ES-I3 (cell line): ENCODE results near the gene RAPGEF5.

Experiments used
- H3K36me3 ChIP-seq: 2 replicates; pipeline ENCODE4 v1.6.1; 2013; ENCODE audit warnings: mild to moderate bottlenecking, low read length, control low read depth, moderate library complexity; ENCODE audit not compliant: insufficient read depth
- H3K4me1 ChIP-seq: 2 replicates; pipeline ENCODE4 v1.6.1; 2013; ENCODE audit warnings: mild to moderate bottlenecking, control low read depth, low read length; ENCODE audit not compliant: insufficient read depth
- H3K9ac ChIP-seq: 2 replicates; pipeline ENCODE4 v1.6.1; 2013; ENCODE audit warnings: low read depth, mild to moderate bottlenecking, low read length, moderate library complexity
- H3K9me3 ChIP-seq: 2 replicates; pipeline ENCODE4 v1.6.1; 2013; ENCODE audit warnings: mild to moderate bottlenecking, low read length, moderate library complexity; ENCODE audit not compliant: control insufficient read depth, insufficient read depth

Gene RAPGEF5

DNA sequence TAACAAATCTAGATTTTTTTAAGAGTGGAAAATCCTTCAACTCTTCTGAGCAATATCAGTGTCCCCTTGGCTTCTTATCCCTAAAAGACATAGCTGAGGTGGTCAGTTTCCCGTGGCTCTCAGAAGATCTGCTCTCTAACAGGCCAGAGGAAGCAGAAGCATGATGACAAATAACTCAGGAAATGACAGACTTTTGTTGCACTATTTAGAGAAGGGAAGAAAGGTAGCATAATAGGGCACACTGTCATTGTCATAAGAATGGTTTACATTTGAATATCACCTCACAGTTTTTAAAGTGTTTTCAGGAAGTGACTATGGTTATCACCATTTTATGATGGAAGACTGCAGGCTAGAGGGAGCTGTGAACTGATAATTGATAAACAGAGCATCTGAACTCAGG is 33.6 kb upstream of the RAPGEF5 start:
- no peaks in the 10 kb centered on the region for H3K36me3 ChIP-seq
- H3K4me1 ChIP-seq: peaks cover 22% of the 10 kb centered on the region
- no peak overlapping the region for H3K9ac ChIP-seq
- no peaks in the 10 kb centered on the region for H3K9me3 ChIP-seq

DNA sequence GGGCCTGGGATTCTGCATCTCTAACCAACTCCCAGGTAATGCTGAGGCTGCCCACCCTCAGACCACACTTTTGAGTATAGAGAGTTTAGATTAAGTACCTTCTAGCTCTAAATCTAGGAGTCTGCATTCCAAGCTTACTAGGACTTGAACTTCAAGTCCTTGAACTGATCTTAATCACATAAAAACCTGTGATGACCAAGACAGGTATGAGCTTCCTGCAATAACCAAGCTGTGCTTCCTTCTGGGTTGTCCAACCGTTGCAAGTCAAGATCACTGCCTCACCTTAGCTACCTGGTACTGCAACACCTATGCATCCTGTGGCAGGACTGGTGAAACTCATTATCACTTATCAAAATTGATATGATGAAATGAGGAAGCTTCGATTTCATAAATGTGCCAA is 32.9 kb upstream of the RAPGEF5 start:
- Histone ChIP-seq H3K9me3 (no peaks in the 10 kb centered on the region), H3K36me3 (no peaks in the 10 kb centered on the region), H3K4me1 (peaks cover 22% of the 10 kb centered on the region), H3K9ac (no peak overlapping the region)

DNA sequence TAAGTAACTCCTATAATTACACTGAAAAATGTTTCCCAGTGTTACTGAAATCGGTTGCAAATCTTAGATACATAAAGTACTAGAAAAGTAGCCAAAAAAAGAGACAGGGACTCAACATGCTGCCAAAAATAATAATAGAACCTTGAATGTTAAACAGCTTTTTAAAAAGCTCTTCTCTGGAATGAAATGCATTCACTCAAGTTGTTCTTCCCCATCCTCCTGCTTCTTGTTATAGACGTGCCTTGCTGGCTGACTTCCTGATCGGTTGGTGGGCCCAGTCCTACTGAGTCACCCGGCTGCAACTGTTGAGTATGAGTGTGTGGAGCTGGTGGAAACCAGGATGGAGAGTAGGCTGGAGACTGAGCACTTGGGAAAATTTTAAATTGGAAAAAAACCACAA is 30.6 kb upstream of the RAPGEF5 start:
- H3K9ac ChIP-seq: no peak overlapping the region
- H3K4me1 ChIP-seq: peaks cover 15% of the 10 kb centered on the region
- no peaks in the 10 kb centered on the region for H3K36me3 ChIP-seq
- no peaks in the 10 kb centered on the region for H3K9me3 ChIP-seq

DNA sequence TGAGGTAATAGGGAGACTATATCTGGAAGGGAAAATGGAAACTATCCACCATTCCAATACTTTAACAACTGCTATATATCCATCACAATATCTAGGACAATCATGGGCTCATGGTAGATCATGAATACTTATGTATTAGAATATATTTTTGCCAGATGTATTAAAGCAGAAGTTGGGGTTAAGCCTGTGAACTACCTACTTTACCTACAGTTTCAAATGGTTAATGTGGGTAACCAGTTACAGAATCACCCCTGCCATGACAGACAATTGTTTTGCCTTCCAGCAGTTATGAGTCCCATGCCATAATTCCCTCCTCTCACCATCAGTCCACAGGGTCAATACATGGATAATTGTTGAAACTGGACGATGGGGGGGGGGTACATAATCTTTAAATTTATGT is 29.9 kb upstream of the RAPGEF5 start:
- Histone ChIP-seq H3K9ac (no peak overlapping the region), H3K9me3 (no peaks in the 10 kb centered on the region), H3K36me3 (no peaks in the 10 kb centered on the region), H3K4me1 (peaks cover 14% of the 10 kb centered on the region; the same call in 1 of the 2 replicates)

DNA sequence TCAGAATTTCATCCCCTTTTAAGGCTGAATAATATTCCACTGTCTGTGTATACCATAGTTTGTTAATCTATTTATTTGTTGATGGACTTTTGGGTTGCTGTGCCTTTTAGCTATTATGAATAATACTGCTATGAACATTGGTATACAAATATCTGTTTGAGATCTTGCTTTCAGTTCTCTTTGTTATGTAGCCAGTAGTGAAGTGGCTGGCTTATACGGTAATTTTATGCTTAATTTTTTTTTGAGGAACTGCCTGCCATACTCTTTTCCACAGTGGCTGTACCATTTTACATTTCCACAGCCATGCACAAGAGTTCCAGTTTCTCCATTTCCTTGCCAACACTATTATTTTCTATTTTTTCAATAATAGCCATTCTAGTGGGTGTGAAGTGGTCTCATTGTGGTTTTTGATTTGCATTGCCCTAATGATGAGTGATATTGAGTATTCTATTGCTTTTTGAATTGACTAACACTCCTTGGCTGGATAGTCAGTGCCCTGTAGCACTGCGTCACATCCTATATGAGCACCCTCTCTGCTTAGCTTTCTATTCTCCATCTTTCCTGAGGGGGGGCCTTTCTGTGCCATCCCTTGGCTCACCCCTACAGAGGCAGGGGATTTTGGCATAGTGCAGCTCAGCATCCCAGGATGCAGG is 29.4 kb upstream of the RAPGEF5 start:
- no peak overlapping the region for H3K9ac ChIP-seq
- H3K9me3 ChIP-seq: no peaks in the 10 kb centered on the region
- H3K4me1 ChIP-seq: peaks cover 14% of the 10 kb centered on the region; the same call in 1 of the 2 replicates
- no peaks in the 10 kb centered on the region for H3K36me3 ChIP-seq

DNA sequence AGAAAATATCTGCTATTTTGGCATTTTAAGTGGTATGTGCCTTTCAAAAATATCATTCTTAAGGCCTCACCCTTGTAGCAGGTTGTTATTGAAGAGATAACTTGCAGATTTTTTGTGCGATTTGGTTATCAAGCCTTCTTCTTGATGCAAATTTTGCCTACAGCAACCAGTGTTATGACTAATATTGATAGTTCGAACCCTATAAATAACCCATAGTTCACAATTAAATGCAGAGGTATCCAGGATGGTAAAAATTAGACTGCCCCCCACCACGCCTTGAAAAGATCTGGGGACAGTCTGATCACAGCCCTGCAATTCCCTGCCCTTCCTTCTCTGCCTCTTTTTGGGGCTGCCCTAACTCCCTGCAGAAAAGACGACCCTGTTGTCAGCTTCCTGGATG is 28.4 kb upstream of the RAPGEF5 start:
- H3K9me3 ChIP-seq: no peaks in the 10 kb centered on the region
- H3K4me1 ChIP-seq: peaks cover 5% of the 10 kb centered on the region; the same call in 1 of the 2 replicates
- no peak overlapping the region for H3K9ac ChIP-seq
- H3K36me3 ChIP-seq: no peaks in the 10 kb centered on the region

DNA sequence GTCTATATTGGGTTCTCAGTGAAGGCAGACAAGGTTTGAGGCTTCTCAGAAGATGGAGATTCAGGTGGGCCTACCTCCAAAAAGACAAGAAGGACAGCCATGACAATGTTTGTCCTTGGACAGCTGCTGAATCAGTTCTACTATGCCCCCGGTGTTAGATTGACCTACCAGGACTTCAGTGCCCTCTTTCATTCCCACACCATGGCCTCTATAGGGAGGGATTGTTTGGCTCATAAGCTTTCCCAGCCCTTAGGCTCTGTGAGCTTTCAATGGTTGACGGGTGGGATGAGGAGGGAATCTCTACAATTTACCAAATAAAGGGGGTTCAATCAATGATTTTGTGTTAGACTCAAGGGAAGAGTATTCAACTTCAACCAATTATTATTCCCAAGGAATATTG is 23.4 kb upstream of the RAPGEF5 start:
- no peaks in the 10 kb centered on the region for H3K36me3 ChIP-seq
- peaks cover 4% of the 10 kb centered on the region; the same call in 1 of the 2 replicates for H3K4me1 ChIP-seq
- H3K9me3 ChIP-seq: no peaks in the 10 kb centered on the region
- no peak overlapping the region for H3K9ac ChIP-seq

DNA sequence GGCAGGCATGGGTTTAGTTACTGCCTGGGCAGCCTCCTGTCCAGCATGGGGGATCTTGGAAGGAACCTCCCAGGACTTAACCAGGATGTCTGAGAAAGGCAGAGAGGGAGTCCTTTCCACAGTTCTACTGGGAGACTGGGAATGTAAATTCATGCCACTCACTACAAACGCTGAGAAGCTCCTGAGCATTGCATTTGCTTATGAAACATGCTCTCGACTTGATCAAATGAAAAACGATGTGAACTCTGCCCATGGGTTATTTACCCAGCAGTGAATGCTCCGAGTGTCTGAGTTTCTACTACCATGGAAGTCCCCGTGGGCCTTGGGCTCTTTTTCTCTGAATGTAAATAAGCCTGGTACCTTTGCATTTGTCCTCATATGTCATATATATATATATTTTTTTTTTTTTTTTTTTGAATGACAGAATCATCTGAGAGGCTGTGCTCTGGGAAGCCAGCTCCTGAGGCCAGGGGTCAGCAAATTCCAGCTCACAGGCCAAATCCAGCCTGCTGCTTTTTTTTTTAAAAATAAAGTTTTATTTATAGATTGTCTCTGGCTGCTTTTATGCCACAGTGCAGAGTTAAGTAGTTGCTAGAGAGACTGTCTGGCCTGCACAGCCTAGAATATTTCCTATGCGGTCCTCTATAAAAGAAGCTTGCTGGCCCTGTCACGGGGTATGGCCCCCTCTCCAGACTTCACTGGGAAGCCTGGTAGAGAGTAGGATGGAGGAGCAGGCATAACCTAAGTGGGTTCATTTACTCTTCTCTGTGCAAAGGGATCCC is 21.4 kb upstream of the RAPGEF5 start:
- no peaks in the 10 kb centered on the region for H3K9me3 ChIP-seq
- no peaks in the 10 kb centered on the region for H3K36me3 ChIP-seq
- H3K4me1 ChIP-seq: peaks cover 4% of the 10 kb centered on the region; the same call in 1 of the 2 replicates
- H3K9ac ChIP-seq: no peak overlapping the region

DNA sequence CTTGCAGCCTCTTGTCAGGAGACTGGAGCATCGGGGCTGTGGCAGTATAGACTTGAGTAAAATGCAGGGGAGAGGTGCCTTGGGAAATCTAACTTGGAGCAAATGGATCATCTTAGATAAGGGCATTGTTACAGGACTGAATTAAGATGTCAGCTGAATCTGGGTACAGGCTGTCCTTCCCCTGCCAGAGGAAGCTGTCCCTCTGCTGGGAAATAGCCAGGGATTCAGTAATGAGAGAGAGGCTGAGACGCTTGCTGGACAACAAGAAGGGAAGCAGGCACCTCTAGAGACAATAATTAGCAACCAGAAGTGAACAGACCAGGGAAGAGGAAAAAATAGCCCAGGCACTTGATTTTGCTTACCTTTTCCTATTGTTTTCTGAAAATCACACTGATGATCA is 20.7 kb upstream of the RAPGEF5 start:
- no peak overlapping the region for H3K9ac ChIP-seq

DNA sequence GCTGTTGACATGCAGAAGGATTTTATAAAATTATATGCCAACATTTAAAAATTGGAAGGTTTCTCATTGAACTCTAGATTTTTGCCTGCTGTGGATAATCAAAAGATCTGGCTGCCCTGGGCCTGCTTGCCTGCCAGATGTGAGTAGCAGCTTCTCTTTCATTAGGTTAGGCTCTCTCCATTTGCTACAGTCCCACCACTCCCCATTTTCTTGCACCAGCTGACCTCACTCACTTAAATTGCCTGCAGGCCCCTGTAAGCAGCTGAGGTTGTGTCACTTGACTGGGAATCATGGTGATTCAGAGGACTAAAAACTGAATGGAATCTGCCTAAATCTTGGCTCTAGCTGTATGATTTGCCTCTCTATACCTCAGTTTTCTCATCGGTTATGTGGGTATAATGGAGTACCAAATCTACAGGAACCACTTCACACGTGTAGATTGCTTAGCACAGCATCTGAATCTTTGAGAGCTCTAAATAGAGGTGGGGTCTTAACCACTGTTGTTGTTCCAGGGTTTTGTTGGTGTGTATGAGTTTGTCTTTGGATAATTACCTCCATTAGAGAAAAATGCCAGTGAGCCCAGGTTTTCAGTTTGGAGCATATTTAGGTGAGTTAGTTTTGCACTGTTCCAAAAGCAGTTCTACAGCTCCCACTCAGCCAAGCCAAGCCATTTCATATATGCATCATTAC is 18.6 kb upstream of the RAPGEF5 start:
- Histone ChIP-seq H3K36me3 (no peaks in the 10 kb centered on the region), H3K9ac (no peak overlapping the region), H3K4me1 (peaks cover 4% of the 10 kb centered on the region; the same call in 1 of the 2 replicates), H3K9me3 (no peaks in the 10 kb centered on the region)

More for the DNA sequence above, 20.7 kb upstream of the RAPGEF5 start:
- Histone ChIP-seq H3K4me1 (peaks cover 4% of the 10 kb centered on the region; the same call in 1 of the 2 replicates), H3K9me3 (no peaks in the 10 kb centered on the region), H3K36me3 (no peaks in the 10 kb centered on the region)

DNA sequence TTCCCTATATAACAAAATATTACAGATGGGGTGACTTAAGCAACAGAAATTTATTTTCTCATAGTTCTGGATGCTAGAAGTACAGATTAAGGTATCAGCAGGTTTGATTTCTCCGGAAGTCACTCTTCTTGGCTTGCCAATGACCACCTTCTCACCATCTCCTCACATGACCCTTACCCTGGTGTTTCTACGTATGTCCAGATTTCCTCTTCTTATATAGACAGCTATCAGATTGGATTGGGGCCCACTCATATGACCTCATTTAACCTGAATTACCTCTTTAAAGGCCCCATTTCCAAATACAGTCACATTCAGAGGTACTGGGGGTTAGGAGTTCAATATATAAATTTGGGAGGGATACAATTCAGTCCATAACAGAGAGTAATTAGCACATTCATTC is 17.0 kb upstream of the RAPGEF5 start:
- H3K9ac ChIP-seq: no peak overlapping the region
- H3K36me3 ChIP-seq: no peaks in the 10 kb centered on the region
- peaks cover 4% of the 10 kb centered on the region; the same call in 1 of the 2 replicates for H3K4me1 ChIP-seq
- H3K9me3 ChIP-seq: no peaks in the 10 kb centered on the region

DNA sequence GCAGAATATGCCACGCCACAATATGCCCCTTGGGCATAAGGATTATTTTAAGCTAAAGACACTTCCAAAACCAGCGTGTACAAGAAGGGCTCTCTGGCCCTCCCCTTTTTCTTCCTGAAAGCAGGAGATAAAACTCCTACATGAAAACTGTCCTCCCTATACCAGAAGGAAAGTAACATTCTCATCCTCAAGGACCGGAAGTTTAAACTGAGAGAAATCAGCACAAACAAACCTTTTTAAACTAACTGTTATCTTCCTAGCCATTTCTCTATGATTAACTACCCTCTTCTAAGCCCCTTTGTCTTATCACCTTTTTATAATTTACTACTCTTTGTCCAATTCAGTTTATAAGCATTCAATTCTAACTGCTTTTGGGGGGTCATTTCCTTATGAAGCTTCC is 16.4 kb upstream of the RAPGEF5 start:
- H3K9me3 ChIP-seq: no peaks in the 10 kb centered on the region
- no peaks in the 10 kb centered on the region for H3K36me3 ChIP-seq
- no peak overlapping the region for H3K9ac ChIP-seq
- peaks cover 4% of the 10 kb centered on the region; the same call in 1 of the 2 replicates for H3K4me1 ChIP-seq

DNA sequence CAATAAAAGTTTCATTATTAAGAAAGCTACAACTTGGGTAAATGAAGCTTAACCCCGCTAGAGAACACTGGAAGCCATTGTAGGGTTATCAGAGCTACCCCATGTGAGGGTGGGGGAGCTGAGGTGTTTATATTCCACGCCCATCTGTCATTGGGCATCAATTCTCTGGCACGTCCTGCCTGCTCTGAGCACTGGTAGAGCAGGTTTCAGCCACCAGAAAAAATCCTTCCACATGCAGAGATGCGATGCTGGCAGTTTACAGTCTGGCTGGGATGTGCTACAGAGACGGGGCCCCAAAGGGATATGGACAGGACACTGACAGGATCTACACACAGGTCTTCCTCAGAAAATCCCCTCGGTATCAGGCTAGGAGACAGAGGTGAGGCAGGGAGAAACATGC is 15.9 kb upstream of the RAPGEF5 start:
- Histone ChIP-seq H3K9me3 (no peaks in the 10 kb centered on the region), H3K9ac (no peak overlapping the region), H3K4me1 (peaks cover 4% of the 10 kb centered on the region; the same call in 1 of the 2 replicates), H3K36me3 (no peaks in the 10 kb centered on the region)

DNA sequence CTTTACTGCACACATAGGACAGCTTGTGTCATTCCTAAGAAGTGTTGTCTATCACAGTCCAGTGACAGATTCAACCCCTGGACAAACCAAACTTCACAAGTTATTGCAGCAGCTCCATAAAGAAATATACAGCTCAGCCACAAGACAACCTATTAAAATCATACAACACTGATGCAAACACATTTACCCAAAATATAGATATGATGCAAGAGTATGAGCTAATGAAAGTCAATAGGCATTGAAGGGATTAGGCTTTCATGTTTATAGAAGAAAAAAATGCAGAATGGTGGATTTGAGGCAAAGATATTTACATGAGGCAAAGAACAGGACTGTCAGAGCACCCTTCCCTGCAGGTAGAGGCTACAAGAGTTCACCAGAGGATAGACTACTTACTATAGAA is 14.9 kb upstream of the RAPGEF5 start:
- peaks cover 4% of the 10 kb centered on the region; the same call in 1 of the 2 replicates for H3K4me1 ChIP-seq
- H3K36me3 ChIP-seq: no peaks in the 10 kb centered on the region
- H3K9me3 ChIP-seq: no peaks in the 10 kb centered on the region
- no peak overlapping the region for H3K9ac ChIP-seq
